ENCODE results near the gene PHC2. TPM values are rescaled to one million over a fixed set of nuclear protein-coding genes. Genes with fewer than 3 reads are reported as not detected.

Gene PHC2
- total RNA-seq, 4 donors from 2014 or later, result 109 to 214 (median 150) TPM

GRCh38 chr1:33361532-33362235, 69.2 kb downstream of the PHC2 start:
- DNase-seq (ENCODE audit: low spot score) (no peak), ATAC-seq (ENCODE audit: low FRiP score) (no peak)
- TF ChIP-seq, protein P1, sequence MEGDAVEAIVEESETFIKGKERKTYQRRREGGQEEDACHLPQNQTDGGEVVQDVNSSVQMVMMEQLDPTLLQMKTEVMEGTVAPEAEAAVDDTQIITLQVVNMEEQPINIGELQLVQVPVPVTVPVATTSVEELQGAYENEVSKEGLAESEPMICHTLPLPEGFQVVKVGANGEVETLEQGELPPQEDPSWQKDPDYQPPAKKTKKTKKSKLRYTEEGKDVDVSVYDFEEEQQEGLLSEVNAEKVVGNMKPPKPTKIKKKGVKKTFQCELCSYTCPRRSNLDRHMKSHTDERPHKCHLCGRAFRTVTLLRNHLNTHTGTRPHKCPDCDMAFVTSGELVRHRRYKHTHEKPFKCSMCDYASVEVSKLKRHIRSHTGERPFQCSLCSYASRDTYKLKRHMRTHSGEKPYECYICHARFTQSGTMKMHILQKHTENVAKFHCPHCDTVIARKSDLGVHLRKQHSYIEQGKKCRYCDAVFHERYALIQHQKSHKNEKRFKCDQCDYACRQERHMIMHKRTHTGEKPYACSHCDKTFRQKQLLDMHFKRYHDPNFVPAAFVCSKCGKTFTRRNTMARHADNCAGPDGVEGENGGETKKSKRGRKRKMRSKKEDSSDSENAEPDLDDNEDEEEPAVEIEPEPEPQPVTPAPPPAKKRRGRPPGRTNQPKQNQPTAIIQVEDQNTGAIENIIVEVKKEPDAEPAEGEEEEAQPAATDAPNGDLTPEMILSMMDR (IDR thresholded peaks at IDR 0.05), result no peak

- TF ChIP-seq, protein P1 (IDR thresholded peaks at IDR 0.05), result no peak
- ATAC-seq (ENCODE audit: low FRiP score), result no peak
These were observed 70.5 kb downstream of the PHC2 start for GRCh38 chr1:33360367-33360766.

GRCh38 chr1:33359931-33360330, 71.0 kb downstream of the PHC2 start:
- TF ChIP-seq, protein P1 (IDR thresholded peaks at IDR 0.05), result no peak
- no peak for DNase-seq (ENCODE audit: low spot score)
- ATAC-seq (ENCODE audit: low FRiP score), result no peak

More at GRCh38 chr1:33360367-33360766, 70.5 kb downstream of the PHC2 start:
- no peak for DNase-seq (ENCODE audit: low spot score)

GRCh38 chr1:33358795-33359503, 71.9 kb downstream of the PHC2 start:
- TF ChIP-seq, protein P1 (IDR thresholded peaks at IDR 0.05), result no peak
- no peak for ATAC-seq (ENCODE audit: low FRiP score)
- no peak for DNase-seq (ENCODE audit: low spot score)

DNA sequence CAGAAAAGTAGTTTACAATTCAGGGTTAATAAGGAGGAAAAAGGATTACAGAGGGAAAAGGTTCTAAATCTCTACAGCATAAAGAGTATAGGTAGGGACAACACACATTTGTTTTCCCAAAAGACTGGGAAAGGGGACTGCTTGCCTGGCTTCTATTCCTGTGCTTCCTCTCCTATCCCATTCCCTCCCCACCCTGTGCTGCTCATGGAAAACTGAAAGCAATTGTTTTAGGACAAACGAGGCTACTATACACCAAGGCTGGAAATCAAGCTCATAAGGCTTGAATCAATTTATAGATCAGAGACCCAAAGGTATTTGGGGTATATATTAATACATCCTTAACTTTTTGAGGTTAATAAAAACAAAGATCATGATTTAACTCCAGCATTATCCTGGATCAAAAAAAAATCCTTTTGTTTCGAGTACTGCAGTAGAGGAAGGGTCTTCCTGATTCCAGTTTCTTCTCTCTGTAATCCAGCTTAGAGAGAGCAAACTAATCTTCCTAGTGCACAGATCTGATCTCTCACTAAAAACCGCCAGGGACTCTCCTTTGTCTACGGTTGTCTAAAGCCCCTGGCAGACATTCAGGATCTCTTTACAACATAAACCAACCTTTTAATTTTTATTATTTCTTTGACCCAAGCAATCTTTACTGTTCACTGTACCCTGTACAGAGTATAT, 72.6 kb downstream of the PHC2 start:
- TF ChIP-seq, protein P1 (IDR thresholded peaks at IDR 0.05), result no peak
- no peak for ATAC-seq (ENCODE audit: low FRiP score)
- DNase-seq (ENCODE audit: low spot score), result no peak

- ATAC-seq (ENCODE audit: low FRiP score), result no peak
- TF ChIP-seq, protein P1 (IDR thresholded peaks at IDR 0.05), result no peak
- DNase-seq (ENCODE audit: low spot score), result no peak
These were observed 73.8 kb downstream of the PHC2 start for GRCh38 chr1:33357099-33357498.

Measured in omental fat pad (tissue), 4 donors.